ENCODE measurements around the gene TFAP2C.

- TF ChIP-seq EP300 (IDR thresholded peaks at IDR 0.05) (no peak), POLR2A (IDR thresholded peaks at IDR 0.05) (no peak), CTCF (IDR thresholded peaks at IDR 0.05) (no peak)
Measured at GRCh38 chr20:56663660-56664059, 34.6 kb downstream of the TFAP2C start.

Data from tibial nerve (tissue), 4 donors.